RWPE2 (cell line): Measurements from ENCODE around the gene CD79A.

Source experiments
- ATAC-seq: fragments of 200-7000 bp; cut with Tn5 transposase; 3 replicates; pipeline ENCODE4 v1.9.1; 2021; ENCODE audit warnings: low read depth
- DNase-seq: peaks from one replicate; pipeline ENCODE4 v3.0.0-alpha.2; 2020; ENCODE audit warnings: low spot score
- H3K27ac ChIP-seq: fragments of 450-650 bp; 2 replicates; pipeline ENCODE4 v1.5.1; 2017; ENCODE audit warnings: mild to moderate bottlenecking; ENCODE audit not compliant: poor library complexity, severe bottlenecking
- H3K27me3 ChIP-seq: fragments of 250-450 bp; sonication (Bioruptor Pico); 2 replicates; pipeline ENCODE4 v1.5.1; 2021; ENCODE audit warnings: mild to moderate bottlenecking, moderate library complexity; ENCODE audit not compliant: insufficient read depth, poor library complexity, severe bottlenecking
- H3K36me3 ChIP-seq: fragments of 250-450 bp; sonication (Bioruptor Pico); 2 replicates; pipeline ENCODE4 v1.5.1; 2020; ENCODE audit warnings: low read depth, mild to moderate bottlenecking, moderate library complexity
- H3K4me1 ChIP-seq: fragments of 250-450 bp; sonication (Bioruptor Pico); 2 replicates; pipeline ENCODE4 v1.5.1; 2021; ENCODE audit warnings: mild to moderate bottlenecking, moderate library complexity; ENCODE audit not compliant: insufficient read depth, poor library complexity, severe bottlenecking
- H3K4me3 ChIP-seq: fragments of 250-450 bp; sonication (Bioruptor Pico); 2 replicates; pipeline ENCODE4 v1.5.1; 2021; ENCODE audit warnings: mild to moderate bottlenecking, moderate library complexity; ENCODE audit not compliant: severe bottlenecking
- H3K9me3 ChIP-seq: fragments of 250-450 bp; sonication (Bioruptor Pico); 2 replicates; pipeline ENCODE4 v1.5.1; 2021; ENCODE audit warnings: mild to moderate bottlenecking, moderate library complexity; ENCODE audit not compliant: severe bottlenecking
- TF ChIP-seq, protein P1 (sequence below): fragments of 450-650 bp; IDR thresholded peaks from one replicate; pipeline ENCODE4 v1.5.1; 2017; ENCODE audit warnings: mild to moderate bottlenecking, moderate library complexity; ENCODE audit not compliant: poor library complexity, severe bottlenecking

Gene CD79A

GRCh38 chr19:41898235-41898634 is 21.2 kb downstream of the CD79A start:
- Histone ChIP-seq H3K9me3 (no peaks in the 10 kb centered on the region), H3K36me3 (peaks cover 69% of the 10 kb centered on the region), H3K4me3 (no peak overlapping the region), H3K4me1 (no peaks in the 10 kb centered on the region), H3K27me3 (no peaks in the 10 kb centered on the region), H3K27ac (no peak overlapping the region)
- DNase-seq (no peak), ATAC-seq (no peak)
- TF ChIP-seq, protein P1, sequence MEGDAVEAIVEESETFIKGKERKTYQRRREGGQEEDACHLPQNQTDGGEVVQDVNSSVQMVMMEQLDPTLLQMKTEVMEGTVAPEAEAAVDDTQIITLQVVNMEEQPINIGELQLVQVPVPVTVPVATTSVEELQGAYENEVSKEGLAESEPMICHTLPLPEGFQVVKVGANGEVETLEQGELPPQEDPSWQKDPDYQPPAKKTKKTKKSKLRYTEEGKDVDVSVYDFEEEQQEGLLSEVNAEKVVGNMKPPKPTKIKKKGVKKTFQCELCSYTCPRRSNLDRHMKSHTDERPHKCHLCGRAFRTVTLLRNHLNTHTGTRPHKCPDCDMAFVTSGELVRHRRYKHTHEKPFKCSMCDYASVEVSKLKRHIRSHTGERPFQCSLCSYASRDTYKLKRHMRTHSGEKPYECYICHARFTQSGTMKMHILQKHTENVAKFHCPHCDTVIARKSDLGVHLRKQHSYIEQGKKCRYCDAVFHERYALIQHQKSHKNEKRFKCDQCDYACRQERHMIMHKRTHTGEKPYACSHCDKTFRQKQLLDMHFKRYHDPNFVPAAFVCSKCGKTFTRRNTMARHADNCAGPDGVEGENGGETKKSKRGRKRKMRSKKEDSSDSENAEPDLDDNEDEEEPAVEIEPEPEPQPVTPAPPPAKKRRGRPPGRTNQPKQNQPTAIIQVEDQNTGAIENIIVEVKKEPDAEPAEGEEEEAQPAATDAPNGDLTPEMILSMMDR, result no peak

DNA sequence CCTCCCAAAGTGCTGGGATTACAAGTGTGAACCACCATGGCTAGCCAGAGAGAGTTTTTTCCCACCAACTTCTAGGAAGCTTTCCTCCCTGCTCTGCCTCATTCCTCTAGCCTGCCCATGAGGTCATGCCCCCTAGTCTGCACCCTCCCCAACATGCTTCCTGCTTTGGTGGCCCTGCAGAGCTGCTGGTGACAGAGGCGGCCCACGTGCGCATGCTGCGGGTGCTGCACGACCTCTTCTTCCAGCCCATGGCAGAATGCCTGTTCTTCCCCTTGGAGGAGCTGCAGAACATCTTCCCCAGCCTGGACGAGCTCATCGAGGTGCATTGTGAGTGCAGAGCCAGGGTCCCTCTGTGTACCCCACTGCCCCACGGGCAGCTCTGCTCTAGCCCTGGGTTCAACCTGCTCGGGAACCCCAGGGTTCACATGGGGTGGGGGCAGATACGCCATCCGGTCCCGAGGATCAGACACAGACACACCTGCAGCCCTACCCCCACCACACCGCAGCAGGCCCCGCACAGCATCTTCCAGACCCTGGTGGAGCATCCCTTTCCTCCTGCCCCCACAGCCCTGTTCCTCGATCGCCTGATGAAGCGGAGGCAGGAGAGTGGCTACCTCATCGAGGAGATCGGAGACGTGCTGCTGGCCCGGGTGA is 24.8 kb downstream of the CD79A start:
- no peak for ATAC-seq
- no peak overlapping the region for H3K4me3 ChIP-seq
- H3K4me1 ChIP-seq, result no peaks in the 10 kb centered on the region
- no peaks in the 10 kb centered on the region for H3K27me3 ChIP-seq
- no peak overlapping the region for H3K27ac ChIP-seq
- no peaks in the 10 kb centered on the region for H3K9me3 ChIP-seq
- DNase-seq, result no peak
- peaks cover 85% of the 10 kb centered on the region for H3K36me3 ChIP-seq
- TF ChIP-seq, protein P1, result no peak

GRCh38 chr19:41902594-41902993 is 25.5 kb downstream of the CD79A start:
- H3K27ac ChIP-seq, result no peak overlapping the region
- ATAC-seq, result no peak
- peaks cover 90% of the 10 kb centered on the region for H3K36me3 ChIP-seq
- H3K27me3 ChIP-seq, result no peaks in the 10 kb centered on the region
- TF ChIP-seq, protein P1, result no peak
- H3K9me3 ChIP-seq, result no peaks in the 10 kb centered on the region
- DNase-seq, result no peak
- no peaks in the 10 kb centered on the region for H3K4me1 ChIP-seq
- no peak overlapping the region for H3K4me3 ChIP-seq

DNA sequence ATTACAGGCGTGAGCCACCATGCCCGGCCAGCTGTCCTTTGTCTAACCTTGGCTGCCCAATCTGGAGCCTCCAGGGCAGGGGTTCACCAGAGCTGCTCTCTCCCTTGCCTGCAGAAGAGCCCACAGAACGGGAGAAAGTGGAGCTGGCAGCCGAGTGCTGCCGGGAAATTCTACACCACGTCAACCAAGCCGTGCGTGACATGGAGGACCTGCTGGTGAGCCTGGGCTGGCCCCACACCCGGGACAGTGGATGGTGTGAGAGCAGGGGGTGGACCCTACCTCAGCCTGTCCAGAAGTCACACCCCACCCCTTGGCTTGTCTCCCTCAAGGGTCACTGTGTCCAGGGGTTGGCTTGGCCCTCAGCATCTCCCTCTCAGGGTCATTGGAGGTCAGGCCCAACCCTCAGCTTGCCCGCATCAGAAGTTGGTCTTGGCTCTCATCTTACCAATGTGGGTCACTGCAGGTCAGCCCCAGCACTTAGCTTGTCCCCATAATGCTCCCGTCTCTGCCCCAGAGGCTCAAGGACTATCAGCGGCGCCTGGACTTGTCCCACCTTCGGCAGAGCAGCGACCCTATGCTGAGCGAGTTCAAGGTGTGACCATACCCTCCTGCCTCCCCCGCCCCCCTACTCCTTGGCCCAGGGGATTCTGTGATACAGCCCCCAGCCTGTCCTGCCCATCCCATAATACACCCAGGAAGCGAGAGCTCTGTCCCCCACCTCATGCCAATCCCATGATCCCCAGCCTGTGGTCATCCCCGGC is 26.3 kb downstream of the CD79A start:
- Histone ChIP-seq H3K9me3 (no peaks in the 10 kb centered on the region), H3K27me3 (no peaks in the 10 kb centered on the region), H3K4me1 (no peaks in the 10 kb centered on the region), H3K36me3 (peaks cover 83% of the 10 kb centered on the region), H3K4me3 (no peak overlapping the region), H3K27ac (no peak overlapping the region)
- TF ChIP-seq, protein P1, result no peak
- DNase-seq, result no peak
- no peak for ATAC-seq
